Naive thymus-derived CD8-positive, alpha-beta T cell (primary cell): ENCODE results near the gene TNIP1. TPM values are rescaled to one million over a fixed set of nuclear protein-coding genes. Genes with fewer than 3 reads are reported as not detected.
A peak's percentile ranks its signal among the peaks of the same experiment; 100 is the strongest.

Source experiments
- ATAC-seq, 2 donors: fragments of 150-1000 bp; cut with Tn5 transposase in 1 of 2; sonication (Bioruptor Pico), chemical (Tn5 transposase) in 1 of 2; 1 replicate in 1 of 2; 2 replicates in 1 of 2; pipeline ENCODE4 v1.10.0; 2021; ENCODE audit warnings: mild to moderate bottlenecking in 2 of 2, moderate library complexity in 2 of 2
- POLR2A ChIA-PET: fragments of 350-600 bp; sonication (Branson Sonifier 250); formaldehyde crosslinking; loops from one replicate; lab custom pipeline; 2021; ENCODE audit warnings: antibody characterized with exemption; lab: Charles Lee
- DNase-seq, 10 donors: peaks; one replicate each; pipeline versions ENCODE4 v3.0.0 to v3.0.0-alpha.2; 2020 to 2022
- H3K27ac Mint-ChIP-seq, 10 donors: one replicate each; pipeline ENCODE4 v1.8.0; 2020 to 2022; ENCODE audit warnings: mild to moderate bottlenecking in 10 of 10, mixed read lengths in 10 of 10, moderate library complexity in 4 of 10, inconsistent platforms in 1 of 10
- H3K27me3 Mint-ChIP-seq, 5 donors: one replicate each; pipeline ENCODE4 v1.8.0; 2021 to 2022; ENCODE audit warnings: mixed read lengths in 5 of 5
- H3K36me3 Mint-ChIP-seq, 3 donors: one replicate each; pipeline ENCODE4 v1.8.0; 2020 to 2022; ENCODE audit warnings: mixed read lengths in 3 of 3, mild to moderate bottlenecking in 2 of 3, inconsistent platforms in 1 of 3
- H3K4me1 Mint-ChIP-seq, 4 donors: one replicate each; pipeline ENCODE4 v1.8.0; 2021 to 2022; ENCODE audit warnings: mixed read lengths in 4 of 4
- H3K4me3 Mint-ChIP-seq, 10 donors: one replicate each; pipeline ENCODE4 v1.8.0; 2020 to 2022; ENCODE audit warnings: mild to moderate bottlenecking in 10 of 10, mixed read lengths in 10 of 10, moderate library complexity in 6 of 10, inconsistent platforms in 1 of 10
- H3K9me3 Mint-ChIP-seq, 9 donors: one replicate each; pipeline ENCODE4 v1.8.0; 2020 to 2022; ENCODE audit warnings: mixed read lengths in 9 of 9, mild to moderate bottlenecking in 3 of 9, inconsistent platforms in 1 of 9, moderate library complexity in 1 of 9
- polyA plus RNA-seq, 3 donors: library from polyadenylated mRNA; unstranded; fragments of 300-500 nt; fragmentation: Illumina TruSeq; gene quantifications; one replicate each; pipeline ENCODE4 v1.2.3, GENCODE V29; 2021
- total RNA-seq, 8 experiments: library from RNA in 2 of 8; stranded (reverse) in 2 of 8; gene quantifications; one replicate each; pipeline ENCODE4 v1.2.3 and lab custom pipeline; 2021 to 2026

TNIP1 gene
- total and polyA plus RNA-seq, 5 experiments from 2014 or later: 25.6 to 140 (median 37.5) TPM

DNA sequence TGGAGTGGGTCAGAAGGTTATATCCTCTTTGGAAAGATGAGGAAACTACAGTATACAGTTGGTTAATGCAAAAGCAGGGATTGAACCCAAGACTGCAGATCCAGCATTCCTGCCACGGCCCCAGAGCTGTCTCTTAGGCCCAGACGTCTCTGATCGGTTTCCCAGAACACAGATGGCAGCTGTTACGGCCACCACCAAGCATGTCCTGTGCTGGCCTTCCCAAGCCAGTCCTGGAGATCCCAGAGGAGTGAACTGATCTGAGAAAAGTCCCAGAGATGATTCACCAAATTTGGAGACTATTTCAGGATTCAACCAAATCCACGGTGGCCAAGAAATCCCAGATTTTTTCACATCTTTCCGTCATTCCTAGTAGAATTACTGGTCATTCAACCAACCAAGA, 20.1 kb downstream of the TNIP1 start:
- Mint-ChIP-seq H3K27ac (peak overlapping the region in 6 of 10 donors; percentile 31 to 90 (median 52)), H3K4me1 (peaks cover 17 to 39% (median 37%) of the 10 kb centered on the region in 4 donors), H3K9me3 (no peaks in the 10 kb centered on the region), H3K27me3 (peaks cover 0 to 3% (median 0%) of the 10 kb centered on the region in 5 donors), H3K4me3 (no peak overlapping the region), H3K36me3 (peaks cover 0 to 72% (median 16%) of the 10 kb centered on the region in 3 donors)
- ATAC-seq: no peak
- DNase-seq: no peak
- POLR2A ChIA-PET: interaction anchor here (1.2 to 1.7 kb wide), 2 partner anchors 9 to 19 kb away, joined by 3 to 5 read pairs; no protein-coding TSS in a partner anchor

DNA sequence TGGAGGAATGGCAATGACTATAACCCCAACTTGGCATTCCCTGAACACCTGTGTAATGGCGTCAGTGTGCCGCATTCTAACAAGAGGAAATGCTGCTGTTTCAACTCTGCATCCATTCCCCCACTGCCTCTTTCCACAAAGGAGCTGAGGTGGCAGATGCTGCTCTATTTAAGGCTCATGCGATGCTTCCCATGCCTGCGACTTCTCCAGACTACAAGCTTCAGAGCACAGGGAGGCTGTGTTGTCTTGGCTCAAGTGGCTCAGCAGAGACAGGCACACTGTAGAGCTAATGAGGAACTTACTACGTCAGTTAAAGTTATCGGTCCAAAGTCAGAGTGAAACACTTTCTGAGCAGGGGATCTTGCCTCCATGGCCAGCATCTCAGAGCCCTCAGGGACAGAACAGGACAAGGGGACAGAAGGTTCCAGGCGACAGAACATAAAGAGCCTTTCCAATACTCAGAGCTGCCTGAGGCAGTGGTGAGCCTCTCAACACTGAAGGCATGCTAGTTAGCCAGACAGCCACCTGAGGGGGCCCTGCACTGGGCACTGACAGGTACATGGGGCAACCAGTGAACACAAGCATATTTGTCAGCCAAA, 21.8 kb downstream of the TNIP1 start:
- DNase-seq: no peak

GRCh38 chr5:151058301-151058700, 22.5 kb downstream of the TNIP1 start:
- H3K36me3 Mint-ChIP-seq: peaks cover 0 to 88% (median 16%) of the 10 kb centered on the region in 3 donors
- no peaks in the 10 kb centered on the region for H3K9me3 Mint-ChIP-seq
- H3K4me1 Mint-ChIP-seq: peaks cover 17 to 39% (median 34%) of the 10 kb centered on the region in 4 donors
- H3K27ac Mint-ChIP-seq: peak overlapping the region in 1 of 10 donors; percentile 88
- H3K4me3 Mint-ChIP-seq: no peak overlapping the region
- POLR2A ChIA-PET: interaction anchor here (1.0 kb wide), 1 partner anchor 12 kb away, joined by 4 read pairs; no protein-coding TSS in a partner anchor
- no peak for DNase-seq
- peaks cover 0 to 3% (median 0%) of the 10 kb centered on the region in 5 donors for H3K27me3 Mint-ChIP-seq
- ATAC-seq: no peak

More for the DNA sequence above, 21.8 kb downstream of the TNIP1 start:
- no peak for ATAC-seq
- peaks cover 16 to 37% (median 35%) of the 10 kb centered on the region in 4 donors for H3K4me1 Mint-ChIP-seq
- H3K4me3 Mint-ChIP-seq: peak overlapping the region in 5 of 10 donors; percentile 3 to 68 (median 19)
- peaks cover 0 to 88% (median 16%) of the 10 kb centered on the region in 3 donors for H3K36me3 Mint-ChIP-seq
- H3K27ac Mint-ChIP-seq: peak overlapping the region in 9 of 10 donors; percentile 55 to 96 (median 89)
- no peaks in the 10 kb centered on the region for H3K9me3 Mint-ChIP-seq
- H3K27me3 Mint-ChIP-seq: peaks cover 0 to 3% (median 0%) of the 10 kb centered on the region in 5 donors
- POLR2A ChIA-PET: interaction anchor here (1.0 kb wide), 1 partner anchor 12 kb away, joined by 4 read pairs; no protein-coding TSS in a partner anchor

- POLR2A ChIA-PET: interaction anchor here (1.0 kb wide), 1 partner anchor 109 kb away, joined by 5 read pairs; no protein-coding TSS in a partner anchor
- Mint-ChIP-seq H3K4me3 (peak overlapping the region in 1 of 10 donors; percentile 54), H3K27ac (peak overlapping the region in 2 of 10 donors; percentile 48 to 69), H3K4me1 (peaks cover 23 to 53% (median 40%) of the 10 kb centered on the region in 4 donors), H3K27me3 (peaks cover 0 to 3% (median 0%) of the 10 kb centered on the region in 5 donors), H3K36me3 (peaks cover 0 to 84% (median 12%) of the 10 kb centered on the region in 3 donors), H3K9me3 (no peaks in the 10 kb centered on the region)
- DNase-seq (no peak), ATAC-seq (no peak)
Measured at GRCh38 chr5:151056379-151057325, 24.2 kb downstream of the TNIP1 start.

GRCh38 chr5:151055336-151055735, 25.5 kb downstream of the TNIP1 start:
- H3K4me1 Mint-ChIP-seq: peaks cover 22 to 44% (median 30%) of the 10 kb centered on the region in 4 donors
- peaks cover 0 to 84% (median 5%) of the 10 kb centered on the region in 3 donors for H3K36me3 Mint-ChIP-seq
- no peak overlapping the region for H3K4me3 Mint-ChIP-seq
- POLR2A ChIA-PET: no interaction called here
- no peak for ATAC-seq
- H3K27ac Mint-ChIP-seq: no peak overlapping the region
- H3K27me3 Mint-ChIP-seq: peaks cover 0 to 3% (median 0%) of the 10 kb centered on the region in 5 donors
- no peaks in the 10 kb centered on the region for H3K9me3 Mint-ChIP-seq
- no peak for DNase-seq

- ATAC-seq (no peak), DNase-seq (no peak)
- H3K36me3 Mint-ChIP-seq: peaks cover 0 to 86% (median 7%) of the 10 kb centered on the region in 3 donors
- POLR2A ChIA-PET: no interaction called here
- H3K4me3 Mint-ChIP-seq: no peak overlapping the region
- H3K27ac Mint-ChIP-seq: peak overlapping the region in 5 of 10 donors; percentile 33 to 67 (median 53)
- H3K27me3 Mint-ChIP-seq: peaks cover 0 to 3% (median 0%) of the 10 kb centered on the region in 5 donors
- peaks cover 18 to 38% (median 24%) of the 10 kb centered on the region in 4 donors for H3K4me1 Mint-ChIP-seq
- H3K9me3 Mint-ChIP-seq: no peaks in the 10 kb centered on the region
Measured at GRCh38 chr5:151054709-151055108, 26.1 kb downstream of the TNIP1 start.

DNA sequence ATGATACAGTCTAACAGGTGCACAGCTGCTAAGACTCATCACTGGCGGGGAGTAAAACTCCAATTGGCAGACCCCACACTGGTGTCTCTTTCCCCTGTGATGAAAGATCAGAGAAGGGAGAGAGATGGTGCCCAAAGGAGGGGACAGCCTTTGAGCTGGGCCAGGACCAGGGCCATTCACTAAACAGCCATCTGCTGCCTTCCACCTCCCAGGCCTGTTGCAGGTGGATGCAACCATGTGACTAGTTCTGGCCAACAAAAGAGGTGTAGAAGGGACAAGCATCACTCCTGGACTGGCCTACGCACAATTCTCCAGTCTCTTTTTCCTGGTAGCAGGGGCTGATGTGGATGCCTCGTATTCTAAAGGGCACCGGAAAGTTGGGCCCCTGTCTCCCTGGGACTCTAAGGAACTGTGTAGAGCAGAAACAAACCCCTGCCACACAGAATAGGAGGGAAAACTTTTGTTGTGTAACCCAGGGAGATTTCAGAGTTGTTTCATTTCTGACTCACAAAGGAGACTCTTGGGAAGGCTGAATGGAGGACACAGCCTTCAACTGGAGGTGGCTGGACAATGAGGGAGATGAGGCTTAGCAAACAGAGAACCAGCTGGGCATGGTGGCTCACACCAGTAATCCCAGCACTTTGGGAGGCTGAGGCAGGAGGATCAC, 26.9 kb downstream of the TNIP1 start:
- DNase-seq: no peak
- H3K4me1 Mint-ChIP-seq: peaks cover 11 to 30% (median 18%) of the 10 kb centered on the region in 4 donors
- no peak for ATAC-seq
- POLR2A ChIA-PET: no interaction called here
- H3K27me3 Mint-ChIP-seq: no peaks in the 10 kb centered on the region
- peak overlapping the region in 5 of 10 donors; percentile 25 to 83 (median 50) for H3K27ac Mint-ChIP-seq
- H3K4me3 Mint-ChIP-seq: no peak overlapping the region
- no peaks in the 10 kb centered on the region for H3K9me3 Mint-ChIP-seq
- H3K36me3 Mint-ChIP-seq: peaks cover 0 to 87% (median 12%) of the 10 kb centered on the region in 3 donors

DNA sequence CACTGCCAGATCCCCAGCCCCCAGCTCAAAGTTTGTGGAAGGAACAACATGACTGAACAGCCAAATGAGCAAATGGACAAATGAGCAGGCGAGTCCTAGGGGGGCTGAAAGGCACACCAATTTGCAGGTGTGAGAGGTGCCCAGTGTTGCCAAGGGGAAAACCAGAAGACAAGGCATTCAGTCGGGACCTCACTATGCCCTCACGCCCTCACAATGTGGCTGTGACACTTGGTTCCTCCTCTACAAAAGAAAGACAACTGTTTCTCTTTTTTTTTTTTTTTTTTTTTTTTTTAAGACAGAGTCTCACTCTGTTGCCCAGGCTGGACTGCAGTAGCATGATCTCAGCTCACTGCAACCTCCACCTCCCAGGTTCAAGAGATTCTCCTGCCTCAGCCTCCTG, 28.0 kb downstream of the TNIP1 start:
- H3K9me3 Mint-ChIP-seq: no peaks in the 10 kb centered on the region
- no peak overlapping the region for H3K4me3 Mint-ChIP-seq
- H3K27ac Mint-ChIP-seq: peak overlapping the region in 4 of 10 donors; percentile 42 to 83 (median 54)
- peaks cover 11 to 27% (median 21%) of the 10 kb centered on the region in 4 donors for H3K4me1 Mint-ChIP-seq
- ATAC-seq (no peak), DNase-seq (no peak)
- no peaks in the 10 kb centered on the region for H3K27me3 Mint-ChIP-seq
- H3K36me3 Mint-ChIP-seq: peaks cover 7 to 88% (median 18%) of the 10 kb centered on the region in 3 donors
- POLR2A ChIA-PET: interaction anchor here (1.2 to 1.6 kb wide), 2 partner anchors 62 to 65 kb away, joined by 3 to 6 read pairs; no protein-coding TSS in a partner anchor

DNA sequence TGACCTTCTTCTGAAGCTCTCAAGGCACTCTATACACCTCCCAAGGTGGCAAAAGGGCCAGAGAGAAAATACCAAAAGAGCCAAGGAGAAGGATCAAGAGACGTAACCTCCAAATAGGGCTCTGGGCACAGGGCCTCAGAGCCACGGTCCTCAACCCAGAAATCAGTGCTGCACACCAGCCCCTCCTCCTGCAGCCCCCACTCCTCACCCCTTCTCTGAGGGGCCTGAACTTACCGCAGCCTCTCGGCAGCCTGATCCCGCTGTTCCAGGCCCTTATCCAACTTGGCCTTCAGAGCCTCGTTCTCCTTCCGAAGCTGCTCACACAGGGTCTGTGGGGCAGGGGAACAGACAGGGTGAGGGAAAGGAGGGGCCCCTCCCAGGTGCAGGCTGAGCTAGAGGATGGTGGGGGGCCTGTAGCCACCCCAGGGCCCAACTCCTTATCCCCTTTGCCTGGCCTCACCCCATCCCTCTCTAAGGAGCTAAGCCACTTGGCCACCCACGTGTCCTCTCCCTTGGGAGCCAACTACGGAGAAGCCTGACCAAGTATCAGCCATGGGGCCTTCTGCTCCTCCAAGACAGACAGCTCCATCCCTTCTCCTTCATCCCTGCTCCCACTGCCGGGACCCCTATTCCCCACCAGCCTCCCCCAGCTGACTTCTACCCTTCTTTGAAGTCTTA, 28.8 kb downstream of the TNIP1 start:
- no peak for DNase-seq
- H3K9me3 Mint-ChIP-seq: no peaks in the 10 kb centered on the region
- POLR2A ChIA-PET: interaction anchor here (1.0 to 1.8 kb wide), 7 partner anchors 8 to 66 kb away, joined by 3 to 8 read pairs (median 4); partner anchors contain the start of gene TNIP1
- peaks cover 8 to 89% (median 16%) of the 10 kb centered on the region in 3 donors for H3K36me3 Mint-ChIP-seq
- H3K4me3 Mint-ChIP-seq: no peak overlapping the region
- H3K4me1 Mint-ChIP-seq: peaks cover 12 to 24% (median 21%) of the 10 kb centered on the region in 4 donors
- H3K27me3 Mint-ChIP-seq: no peaks in the 10 kb centered on the region
- peak overlapping the region in 8 of 10 donors; percentile 9 to 83 (median 40) for H3K27ac Mint-ChIP-seq
- ATAC-seq: peak in 1 of 2 donors; percentile 40

DNA sequence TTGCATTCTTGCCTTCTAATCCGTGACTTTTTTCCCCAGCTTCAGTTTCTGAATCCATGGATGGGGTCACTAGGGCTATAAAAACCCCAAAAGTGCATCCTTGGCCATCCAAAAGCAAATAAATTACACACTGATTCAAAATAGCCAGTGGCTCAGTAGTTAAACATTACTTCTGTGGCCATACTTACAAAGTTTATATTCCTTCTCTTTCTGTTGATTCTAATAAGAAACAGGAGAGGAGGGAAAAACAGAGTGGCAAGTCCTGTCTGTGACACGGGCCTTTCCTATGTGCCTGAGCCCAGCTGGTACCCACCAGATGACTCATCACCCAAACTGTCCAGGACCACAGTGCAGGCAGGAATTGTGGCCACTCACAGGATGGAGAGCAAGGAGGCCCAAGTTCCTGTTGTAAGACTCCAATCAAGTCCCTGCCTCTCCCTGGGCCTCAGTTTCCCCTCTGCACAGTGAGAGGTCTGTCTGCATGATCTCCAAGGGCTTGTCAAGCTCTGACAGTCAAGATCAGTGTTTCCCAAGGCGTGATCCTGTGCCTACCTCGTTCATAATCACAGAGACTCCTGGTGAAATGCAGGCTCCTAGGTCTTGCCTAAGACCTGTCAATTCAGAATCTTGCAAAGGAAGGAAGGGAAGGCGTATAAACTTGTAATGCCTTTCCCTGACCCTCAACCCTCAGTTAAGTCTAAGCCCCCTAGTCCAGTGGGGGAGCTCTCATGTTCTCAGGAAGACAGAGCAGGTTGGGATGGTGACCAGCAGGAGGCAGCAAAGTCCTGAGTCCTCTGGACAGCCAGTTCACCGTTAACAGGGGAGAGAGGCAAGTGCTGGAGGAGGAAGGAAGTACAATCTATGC, 29.5 kb downstream of the TNIP1 start:
- peak; percentile 50 to 88 (median 65) for DNase-seq
- no peak overlapping the region for H3K4me3 Mint-ChIP-seq
- no peaks in the 10 kb centered on the region for H3K27me3 Mint-ChIP-seq
- H3K36me3 Mint-ChIP-seq: peaks cover 8 to 90% (median 14%) of the 10 kb centered on the region in 3 donors
- peak overlapping the region in 5 of 10 donors; percentile 34 to 83 (median 59) for H3K27ac Mint-ChIP-seq
- peaks cover 12 to 23% (median 20%) of the 10 kb centered on the region in 4 donors for H3K4me1 Mint-ChIP-seq
- ATAC-seq: peak; percentile 81 to 90
- POLR2A ChIA-PET: interaction anchor here (0.8 to 1.8 kb wide), 7 partner anchors 9 to 67 kb away, joined by 3 to 8 read pairs (median 4); partner anchors contain the start of gene TNIP1
- no peaks in the 10 kb centered on the region for H3K9me3 Mint-ChIP-seq
